HFFc6 (cell line): ENCODE data around the gene RAC2. TPM values are rescaled to one million over a fixed set of nuclear protein-coding genes. Genes with fewer than 3 reads are reported as not detected.
"Not testable (repeated sequence)": the region's sequence is repeated elsewhere in the genome, so short reads cannot be mapped to it uniquely, and the experiment has no call there.

Source experiments
- DNase-seq: peaks from one replicate; pipeline ENCODE4 v3.0.0-alpha.2; 2018
- H3K27ac Mint-ChIP-seq: 2 replicates; pipeline ENCODE4 v1.8.0; 2020; ENCODE audit warnings: mild to moderate bottlenecking, mixed read lengths
- H3K27me3 Mint-ChIP-seq: 2 replicates; pipeline ENCODE4 v1.8.0; 2021; ENCODE audit warnings: mild to moderate bottlenecking, moderate library complexity, mixed read lengths; ENCODE audit not compliant: insufficient read depth
- H3K36me3 Mint-ChIP-seq: 2 replicates; pipeline ENCODE4 v1.8.0; 2021; ENCODE audit warnings: low read depth, mixed read lengths
- H3K4me1 Mint-ChIP-seq: 2 replicates; pipeline ENCODE4 v1.8.0; 2020; ENCODE audit warnings: low read depth, mixed read lengths
- H3K4me3 Mint-ChIP-seq: 2 replicates; pipeline ENCODE4 v1.8.0; 2020; ENCODE audit warnings: mild to moderate bottlenecking, moderate library complexity, mixed read lengths
- H3K9me3 Mint-ChIP-seq: 2 replicates; pipeline ENCODE4 v1.8.0; 2020; ENCODE audit warnings: mild to moderate bottlenecking, mixed read lengths
- total RNA-seq, 6 experiments: library from RNA; stranded (reverse); fragmentation: NEBNext Ultra II Directional; extraction: Animal tissue kit (Norgen Biotek cat#: 25700); gene quantifications; 2 replicates in 1 of 6; 3 replicates in 5 of 6; pipeline ENCODE4 v1.2.3, GENCODE V29; 2021
- TF ChIP-seq, protein P1 (sequence below): fragments of 200-600 bp; sonication (generic); IDR thresholded peaks from 2 replicates; pipeline ENCODE4 v1.5.0; 2021; ENCODE audit warnings: antibody characterized with exemption, mild to moderate bottlenecking

The RAC2 gene
- total RNA-seq, 6 experiments from 2014 or later = 29.9 to 57.2 (median 53.5) TPM

DNA sequence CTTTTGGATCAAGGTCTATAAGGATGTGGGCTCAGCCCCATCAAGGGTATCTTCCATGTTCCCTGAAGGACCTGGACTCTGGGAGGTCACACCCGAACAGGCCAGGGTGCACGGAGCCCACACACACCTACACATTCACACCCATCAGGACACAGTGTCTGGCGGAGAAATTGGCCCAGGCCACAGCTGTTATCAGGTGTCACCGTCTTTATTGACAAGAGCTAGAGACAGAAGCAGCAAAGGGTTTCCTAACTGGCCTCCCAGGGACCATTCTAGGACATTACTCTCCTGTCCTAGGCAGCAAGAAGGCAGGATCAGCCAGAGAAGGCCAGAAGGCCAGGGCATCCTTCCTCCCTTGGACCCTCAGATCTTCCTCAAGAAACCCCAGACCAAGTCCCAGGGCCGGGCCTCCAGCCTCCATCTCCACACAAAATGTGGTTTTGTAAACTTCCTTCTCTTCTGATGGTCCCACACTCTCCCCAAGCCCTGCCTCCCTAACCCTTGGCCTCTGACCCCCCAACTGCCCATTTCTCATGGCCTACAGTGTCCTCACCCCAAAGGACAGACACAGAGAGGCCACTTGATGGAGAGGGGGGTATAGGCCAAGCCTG lies 39.9 kb downstream of the RAC2 start:
- DNase-seq = no peak
- TF ChIP-seq, protein P1, sequence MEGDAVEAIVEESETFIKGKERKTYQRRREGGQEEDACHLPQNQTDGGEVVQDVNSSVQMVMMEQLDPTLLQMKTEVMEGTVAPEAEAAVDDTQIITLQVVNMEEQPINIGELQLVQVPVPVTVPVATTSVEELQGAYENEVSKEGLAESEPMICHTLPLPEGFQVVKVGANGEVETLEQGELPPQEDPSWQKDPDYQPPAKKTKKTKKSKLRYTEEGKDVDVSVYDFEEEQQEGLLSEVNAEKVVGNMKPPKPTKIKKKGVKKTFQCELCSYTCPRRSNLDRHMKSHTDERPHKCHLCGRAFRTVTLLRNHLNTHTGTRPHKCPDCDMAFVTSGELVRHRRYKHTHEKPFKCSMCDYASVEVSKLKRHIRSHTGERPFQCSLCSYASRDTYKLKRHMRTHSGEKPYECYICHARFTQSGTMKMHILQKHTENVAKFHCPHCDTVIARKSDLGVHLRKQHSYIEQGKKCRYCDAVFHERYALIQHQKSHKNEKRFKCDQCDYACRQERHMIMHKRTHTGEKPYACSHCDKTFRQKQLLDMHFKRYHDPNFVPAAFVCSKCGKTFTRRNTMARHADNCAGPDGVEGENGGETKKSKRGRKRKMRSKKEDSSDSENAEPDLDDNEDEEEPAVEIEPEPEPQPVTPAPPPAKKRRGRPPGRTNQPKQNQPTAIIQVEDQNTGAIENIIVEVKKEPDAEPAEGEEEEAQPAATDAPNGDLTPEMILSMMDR = no peak
- H3K9me3 Mint-ChIP-seq = no peaks in the 10 kb centered on the region
- no peak overlapping the region for H3K4me3 Mint-ChIP-seq
- peaks cover 5% of the 10 kb centered on the region for H3K27me3 Mint-ChIP-seq
- H3K4me1 Mint-ChIP-seq = no peaks in the 10 kb centered on the region
- no peaks in the 10 kb centered on the region for H3K36me3 Mint-ChIP-seq
- no peak overlapping the region for H3K27ac Mint-ChIP-seq

DNA sequence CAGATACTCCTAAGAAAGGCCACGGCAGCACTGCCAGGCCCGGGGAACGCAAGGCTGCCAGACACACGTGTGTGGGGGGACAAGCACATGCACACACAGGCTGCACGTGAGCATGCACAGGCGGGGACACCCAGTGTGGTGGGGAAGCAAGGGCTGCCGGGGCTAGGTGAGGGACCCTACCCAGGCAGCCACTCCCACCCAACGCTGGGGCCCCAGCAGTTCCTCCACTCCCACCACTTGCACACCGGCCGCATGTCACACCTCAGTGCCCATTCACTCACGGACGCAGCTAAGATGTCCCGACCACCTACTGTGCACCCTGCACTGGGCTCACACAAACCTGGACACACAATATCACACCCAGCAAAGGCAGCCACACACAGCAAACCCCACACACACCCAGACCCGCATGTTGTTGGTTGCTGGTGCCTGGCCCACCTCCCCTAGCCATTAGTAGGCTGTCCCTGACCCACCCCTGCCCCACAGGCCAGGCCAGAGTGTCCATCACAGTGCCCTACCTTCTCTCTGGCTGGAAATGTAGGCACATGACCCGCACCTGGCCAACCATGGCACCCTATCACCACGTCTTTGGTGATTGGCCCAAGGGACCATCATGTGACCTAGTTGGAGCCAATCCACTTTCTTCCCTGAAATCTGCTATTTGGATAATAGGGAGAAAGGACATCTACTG lies 40.6 kb downstream of the RAC2 start:
- Mint-ChIP-seq H3K9me3 (no peaks in the 10 kb centered on the region), H3K27me3 (peaks cover 2% of the 10 kb centered on the region; the same call in 1 of the 2 replicates), H3K4me3 (no peak overlapping the region), H3K36me3 (no peaks in the 10 kb centered on the region), H3K4me1 (no peaks in the 10 kb centered on the region), H3K27ac (no peak overlapping the region)
- DNase-seq = no peak
- TF ChIP-seq, protein P1 = no peak

DNA sequence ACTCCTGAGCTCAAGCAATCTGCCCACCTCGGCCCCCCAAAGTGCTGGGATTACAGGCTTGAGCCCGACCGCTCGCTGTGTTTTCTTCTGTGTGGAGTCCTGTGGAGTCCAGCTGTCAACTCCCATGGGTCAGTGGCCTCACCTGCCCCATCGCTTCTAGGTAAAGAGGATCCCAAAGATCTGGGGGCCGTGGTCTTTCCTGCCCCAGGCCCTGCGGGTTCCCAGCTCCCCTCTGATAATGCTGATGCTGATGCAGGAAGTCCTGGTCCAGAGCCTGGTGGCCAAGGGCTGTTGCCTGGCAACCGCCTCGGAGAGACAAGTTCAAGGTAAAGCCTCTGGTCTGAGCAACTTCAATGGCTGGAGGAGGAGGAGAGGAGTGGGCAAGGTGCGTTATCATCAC lies 41.4 kb downstream of the RAC2 start:
- DNase-seq = no peak
- TF ChIP-seq, protein P1 = no peak
- Mint-ChIP-seq H3K36me3 (no peaks in the 10 kb centered on the region), H3K4me3 (no peak overlapping the region), H3K27ac (no peak overlapping the region), H3K27me3 (no peaks in the 10 kb centered on the region; the same call in 1 of the 2 replicates), H3K4me1 (peaks cover 7% of the 10 kb centered on the region), H3K9me3 (no peaks in the 10 kb centered on the region)

DNA sequence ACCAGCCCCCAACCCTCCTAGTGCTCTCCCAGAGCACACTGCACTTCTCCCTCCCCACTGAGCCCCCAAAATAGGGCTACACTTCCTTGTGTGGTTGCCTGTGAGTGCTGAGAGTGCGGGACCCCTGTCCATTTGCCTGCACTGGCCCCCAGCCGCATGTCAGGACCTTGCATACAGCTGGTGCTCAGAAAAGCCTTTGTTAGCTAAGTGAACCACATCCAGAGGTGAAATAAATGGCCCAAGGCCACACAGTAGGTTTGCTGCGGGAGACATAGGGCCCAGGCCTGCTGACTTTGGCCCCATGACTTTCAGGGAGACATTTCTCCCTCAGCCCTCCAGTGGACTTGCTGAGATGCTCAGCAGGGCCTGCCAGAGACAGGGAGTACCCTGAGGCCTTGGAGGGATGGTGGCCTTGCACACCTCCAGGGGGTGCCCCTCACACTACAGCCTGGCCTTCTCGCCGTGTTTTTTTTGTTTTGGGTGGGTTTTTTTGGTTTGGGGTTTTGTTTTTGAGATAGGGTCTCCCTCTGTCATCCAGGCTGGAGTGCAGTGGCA lies 42.0 kb downstream of the RAC2 start:
- TF ChIP-seq, protein P1 = peak; percentile 26; the same call in 1 of the 2 replicates
- DNase-seq = no peak
- Mint-ChIP-seq H3K27ac (no peak overlapping the region), H3K27me3 (no peaks in the 10 kb centered on the region; the same call in 1 of the 2 replicates), H3K4me3 (no peak overlapping the region), H3K4me1 (peaks cover 14% of the 10 kb centered on the region), H3K36me3 (no peaks in the 10 kb centered on the region), H3K9me3 (no peaks in the 10 kb centered on the region)

DNA sequence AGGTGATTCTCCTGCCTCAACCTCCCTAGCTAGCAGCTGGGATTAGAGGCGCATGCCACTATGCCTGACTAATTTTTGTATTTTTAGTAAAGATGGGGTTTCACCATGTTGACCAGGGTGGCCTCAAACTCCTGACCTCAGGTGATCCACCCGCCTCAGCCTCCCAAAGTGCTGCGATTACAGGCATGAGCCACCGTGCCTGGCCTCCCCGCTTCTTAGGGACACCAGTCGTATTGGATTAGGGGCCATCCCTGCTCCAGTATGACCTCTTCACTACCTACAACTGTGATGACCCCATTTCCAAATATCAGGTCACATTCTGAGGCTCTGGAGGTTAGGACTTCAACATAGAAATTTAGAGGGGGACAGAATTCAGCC lies 42.6 kb downstream of the RAC2 start:
- not testable (repeated sequence) for H3K27ac Mint-ChIP-seq, H3K27me3 Mint-ChIP-seq, H3K9me3 Mint-ChIP-seq, H3K36me3 Mint-ChIP-seq, H3K4me3 Mint-ChIP-seq, DNase-seq
- peaks cover 20% of the 10 kb centered on the region for H3K4me1 Mint-ChIP-seq

DNA sequence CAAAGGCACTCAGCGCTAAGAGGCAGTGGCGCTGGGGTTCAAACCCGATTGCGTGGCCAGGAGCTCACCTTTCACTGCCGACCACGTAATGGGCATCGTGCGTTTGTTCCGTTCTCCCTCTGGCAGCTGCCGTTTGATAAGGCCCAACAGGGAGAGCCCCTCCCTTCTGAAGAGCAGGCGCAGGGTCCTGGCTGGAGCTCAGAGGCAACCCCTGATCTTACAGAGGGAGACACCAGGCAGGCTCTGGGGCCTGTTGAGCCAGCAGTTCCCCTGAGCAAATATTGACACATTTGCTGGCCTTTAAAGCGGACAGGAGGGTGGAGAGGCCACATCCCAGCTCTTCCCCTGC lies 44.3 kb downstream of the RAC2 start:
- Mint-ChIP-seq H3K36me3 (no peaks in the 10 kb centered on the region), H3K4me1 (peaks cover 31% of the 10 kb centered on the region), H3K9me3 (no peaks in the 10 kb centered on the region), H3K4me3 (peak overlapping the region; percentile 51), H3K27ac (no peak overlapping the region), H3K27me3 (peaks cover 2% of the 10 kb centered on the region; the same call in 1 of the 2 replicates)
- TF ChIP-seq, protein P1 = peak; percentile 49
- no peak for DNase-seq
